Activated CD8-positive, alpha-beta T cell treated with anti-CD3 and anti-CD28 coated beads for 36 hours (primary cell): ENCODE data around the gene PARD3. TPM values are rescaled to one million over a fixed set of nuclear protein-coding genes. Genes with fewer than 3 reads are reported as not detected.
"Not testable (repeated sequence)": the region's sequence is repeated elsewhere in the genome, so short reads cannot be mapped to it uniquely, and the experiment has no call there.

ENCODE experiments used
- ATAC-seq: fragments of 200-7000 bp; cut with Tn5 transposase; one replicate; pipeline ENCODE4 v1.10.0; 2021; ENCODE audit warnings: mild to moderate bottlenecking, moderate library complexity
- CTCF ChIA-PET: fragments of 350-600 bp; sonication (Branson Sonifier 250); formaldehyde crosslinking; loops from one replicate; lab custom pipeline; 2021; ENCODE audit warnings: antibody characterized with exemption; lab: Charles Lee
- POLR2A ChIA-PET: fragments of 350-600 bp; sonication (Branson Sonifier 250); formaldehyde crosslinking; loops from one replicate; lab custom pipeline; 2021; ENCODE audit warnings: antibody characterized with exemption; lab: Charles Lee
- DNase-seq: peaks from one replicate; pipeline ENCODE4 v3.0.0-alpha.2; 2020
- H3K27ac Mint-ChIP-seq: one replicate; pipeline ENCODE4 v1.8.0; 2021; ENCODE audit warnings: mild to moderate bottlenecking, mixed read lengths
- H3K27me3 Mint-ChIP-seq: one replicate; pipeline ENCODE4 v1.8.0; 2021; ENCODE audit warnings: mixed read lengths
- H3K36me3 Mint-ChIP-seq: one replicate; pipeline ENCODE4 v1.8.0; 2021; ENCODE audit warnings: low read depth, mixed read lengths
- H3K4me1 Mint-ChIP-seq: one replicate; pipeline ENCODE4 v1.8.0; 2021; ENCODE audit warnings: low read depth, mixed read lengths
- H3K4me3 Mint-ChIP-seq: one replicate; pipeline ENCODE4 v1.8.0; 2021; ENCODE audit warnings: mild to moderate bottlenecking, moderate library complexity, mixed read lengths
- H3K9me3 Mint-ChIP-seq: one replicate; pipeline ENCODE4 v1.8.0; 2021; ENCODE audit warnings: mixed read lengths
- CTCF ChIP-seq: fragments of 200-600 bp; IDR thresholded peaks from one replicate; pipeline ENCODE4 v1.8.0; 2022; ENCODE audit warnings: antibody characterized with exemption, mild to moderate bottlenecking
- intact Hi-C: fragments of 100-400 bp; cut with micrococcal nuclease; formaldehyde crosslinking; loops from one replicate; pipeline ENCODE4 v1.10.0; 2022
- total RNA-seq, 2 experiments: library from RNA; stranded (reverse); gene quantifications; one replicate each; pipeline ENCODE4 v1.2.3, GENCODE V29; 2021

The PARD3 gene
- total RNA-seq, 2 experiments from 2014 or later: 1.6 to 2.0 TPM

GRCh38 chr10:34756584-34756983 lies 58.5 kb downstream of the PARD3 start:
- POLR2A ChIA-PET: no interaction called here

GRCh38 chr10:34753014-34753757 lies 61.9 kb downstream of the PARD3 start:
- TF ChIP-seq CTCF: no peak
- DNase-seq: no peak
- POLR2A ChIA-PET: no interaction called here
- Mint-ChIP-seq H3K27me3 (no peaks in the 10 kb centered on the region), H3K27ac (no peak overlapping the region), H3K36me3 (no peaks in the 10 kb centered on the region), H3K4me1 (peaks cover 2% of the 10 kb centered on the region), H3K4me3 (no peak overlapping the region), H3K9me3 (no peaks in the 10 kb centered on the region)
- CTCF ChIA-PET: no interaction called here
- intact Hi-C loops: no loop called here
- ATAC-seq: no peak

More at GRCh38 chr10:34756584-34756983, 58.5 kb downstream of the PARD3 start:
- no peak overlapping the region for H3K4me3 Mint-ChIP-seq
- H3K4me1 Mint-ChIP-seq: peaks cover 10% of the 10 kb centered on the region
- intact Hi-C loops: no loop called here
- CTCF ChIA-PET: no interaction called here
- H3K27ac Mint-ChIP-seq: no peak overlapping the region
- no peak for TF ChIP-seq CTCF
- no peaks in the 10 kb centered on the region for H3K36me3 Mint-ChIP-seq
- H3K9me3 Mint-ChIP-seq: peaks cover 3% of the 10 kb centered on the region
- ATAC-seq: no peak
- DNase-seq: no peak
- H3K27me3 Mint-ChIP-seq: no peaks in the 10 kb centered on the region

- POLR2A ChIA-PET: interaction anchor here (0.7 kb wide), 1 partner anchor 78 kb away, joined by 3 read pairs; no protein-coding TSS in a partner anchor
- no peaks in the 10 kb centered on the region for H3K9me3 Mint-ChIP-seq
Observed at GRCh38 chr10:34751272-34751671, 63.8 kb downstream of the PARD3 start.

GRCh38 chr10:34750795-34751194 lies 64.3 kb downstream of the PARD3 start:
- H3K36me3 Mint-ChIP-seq, DNase-seq, ATAC-seq, H3K27ac Mint-ChIP-seq, CTCF ChIA-PET, H3K4me3 Mint-ChIP-seq, intact Hi-C loops, H3K4me1 Mint-ChIP-seq, H3K9me3 Mint-ChIP-seq, H3K27me3 Mint-ChIP-seq, POLR2A ChIA-PET: not testable (repeated sequence)

More at GRCh38 chr10:34751272-34751671, 63.8 kb downstream of the PARD3 start:
- H3K4me1 Mint-ChIP-seq: no peaks in the 10 kb centered on the region
- TF ChIP-seq CTCF: no peak
- H3K27me3 Mint-ChIP-seq: no peaks in the 10 kb centered on the region
- CTCF ChIA-PET: no interaction called here
- no peak for ATAC-seq
- no peak overlapping the region for H3K4me3 Mint-ChIP-seq
- no peaks in the 10 kb centered on the region for H3K36me3 Mint-ChIP-seq
- intact Hi-C loops: no loop called here
- H3K27ac Mint-ChIP-seq: no peak overlapping the region
- no peak for DNase-seq

GRCh38 chr10:34748767-34749166 lies 66.3 kb downstream of the PARD3 start:
- no peaks in the 10 kb centered on the region for H3K27me3 Mint-ChIP-seq
- intact Hi-C loops: no loop called here
- ATAC-seq (no peak), DNase-seq (no peak)
- CTCF ChIA-PET: no interaction called here
- no peaks in the 10 kb centered on the region for H3K36me3 Mint-ChIP-seq
- no peak for TF ChIP-seq CTCF
- H3K9me3 Mint-ChIP-seq: no peaks in the 10 kb centered on the region
- POLR2A ChIA-PET: no interaction called here
- no peak overlapping the region for H3K27ac Mint-ChIP-seq
- H3K4me3 Mint-ChIP-seq: no peak overlapping the region
- no peaks in the 10 kb centered on the region for H3K4me1 Mint-ChIP-seq
